Erythroblast (primary cell): Measurements from ENCODE around the gene XRCC4.
"Not testable (repeated sequence)": the region's sequence is repeated elsewhere in the genome, so short reads cannot be mapped to it uniquely, and the experiment has no call there.

Experiments used
- DNase-seq, 2 experiments: peaks; one replicate each; lab custom pipeline; 2025; lab: John Stamatoyannopoulos, UW
- GATA1 ChIP-seq: IDR thresholded peaks from 2 replicates; pipeline ENCODE4 v1.6.1; 2011; ENCODE audit warnings: low read depth, mild to moderate bottlenecking, control low read depth, low read length, moderate library complexity
- POLR2A ChIP-seq: IDR thresholded peaks from 2 replicates; pipeline ENCODE4 v1.6.1; 2011; ENCODE audit warnings: mild to moderate bottlenecking, low read length

XRCC4 gene

DNA sequence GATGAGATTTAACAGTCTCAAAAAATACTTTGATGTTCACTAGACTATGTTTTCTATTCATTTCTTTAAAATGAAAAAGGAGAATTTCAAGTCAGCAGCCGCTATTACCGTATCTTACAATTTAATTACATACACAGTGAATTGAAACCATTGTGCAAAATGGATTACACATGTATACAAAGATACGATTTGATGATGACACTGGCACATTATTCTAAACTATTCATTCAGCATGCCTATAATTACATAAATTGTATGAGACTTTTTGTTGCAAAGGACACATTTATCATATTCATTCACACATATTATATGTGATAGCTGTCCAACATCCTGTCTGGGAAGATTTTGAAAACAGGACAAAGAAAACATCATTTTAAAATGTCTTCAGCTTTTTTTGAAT, 275.9 kb downstream of the XRCC4 start:
- DNase-seq: no peak
- TF ChIP-seq POLR2A: no peak
- no peak for TF ChIP-seq GATA1

DNA sequence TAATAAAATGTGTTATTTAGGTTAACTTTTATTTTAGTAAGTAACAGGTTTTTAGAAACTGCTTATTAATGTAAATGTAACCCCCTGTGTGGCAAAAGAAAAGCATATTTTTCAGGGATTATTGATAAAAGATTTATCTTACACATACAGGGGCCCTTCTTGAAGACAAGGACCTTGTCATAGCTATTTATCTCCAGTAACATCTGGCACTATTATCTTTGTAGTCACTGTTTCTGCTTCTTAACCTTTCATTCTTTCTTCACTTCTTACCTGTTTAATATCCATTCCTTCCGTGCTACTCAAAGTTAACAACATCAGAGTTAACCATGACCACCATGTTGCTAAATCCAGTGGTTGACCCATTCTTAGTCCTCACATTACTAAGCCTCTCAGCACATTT, 276.4 kb downstream of the XRCC4 start:
- TF ChIP-seq GATA1 (no peak), POLR2A (no peak)
- peak; percentile 7 to 61 for DNase-seq

DNA sequence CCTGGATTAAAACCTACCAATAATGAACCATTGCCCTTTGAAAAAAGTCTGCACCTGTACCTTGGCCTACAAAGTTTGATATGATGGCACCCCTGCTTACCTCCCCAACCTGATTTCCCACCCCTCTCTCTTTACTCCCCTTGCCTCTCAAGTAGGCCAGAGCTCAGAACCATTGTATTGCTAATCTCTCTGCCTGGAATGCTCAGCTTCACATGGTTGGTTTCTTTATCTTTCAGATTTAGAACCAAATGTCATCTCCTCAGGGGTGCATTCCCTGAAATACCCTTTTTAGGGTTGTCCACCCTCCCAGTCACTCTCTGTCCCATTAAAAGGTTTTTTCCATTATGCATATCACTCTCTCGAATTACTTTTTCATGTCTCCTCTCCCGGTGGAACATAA, 277.6 kb downstream of the XRCC4 start:
- DNase-seq: no peak
- TF ChIP-seq GATA1: no peak
- TF ChIP-seq POLR2A: no peak

DNA sequence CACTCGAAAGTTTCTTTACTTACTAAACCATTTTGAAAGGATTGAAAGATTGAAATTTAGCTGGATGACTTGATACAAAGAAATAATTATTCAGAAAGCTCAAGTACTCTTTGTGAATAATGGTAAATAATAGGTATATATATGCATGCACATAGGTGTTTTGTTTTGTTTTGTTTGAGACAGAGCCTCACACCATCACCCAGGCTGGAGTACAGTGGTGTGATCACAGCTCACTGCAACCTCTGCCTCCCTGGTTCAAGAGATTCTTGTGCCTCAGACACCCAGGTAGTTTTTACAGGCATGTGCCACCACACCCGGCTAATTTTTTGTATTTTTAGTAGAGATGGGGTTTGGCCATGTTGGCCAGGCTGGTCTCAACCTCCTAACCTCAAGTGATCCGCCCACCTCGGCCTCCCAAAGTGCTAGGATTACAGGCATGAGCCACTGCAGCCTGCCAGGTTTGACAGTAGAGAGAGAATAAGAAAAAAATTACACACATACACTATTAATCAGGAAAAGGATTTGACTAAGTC, 278.2 kb downstream of the XRCC4 start:
- DNase-seq: not testable (repeated sequence)

DNA sequence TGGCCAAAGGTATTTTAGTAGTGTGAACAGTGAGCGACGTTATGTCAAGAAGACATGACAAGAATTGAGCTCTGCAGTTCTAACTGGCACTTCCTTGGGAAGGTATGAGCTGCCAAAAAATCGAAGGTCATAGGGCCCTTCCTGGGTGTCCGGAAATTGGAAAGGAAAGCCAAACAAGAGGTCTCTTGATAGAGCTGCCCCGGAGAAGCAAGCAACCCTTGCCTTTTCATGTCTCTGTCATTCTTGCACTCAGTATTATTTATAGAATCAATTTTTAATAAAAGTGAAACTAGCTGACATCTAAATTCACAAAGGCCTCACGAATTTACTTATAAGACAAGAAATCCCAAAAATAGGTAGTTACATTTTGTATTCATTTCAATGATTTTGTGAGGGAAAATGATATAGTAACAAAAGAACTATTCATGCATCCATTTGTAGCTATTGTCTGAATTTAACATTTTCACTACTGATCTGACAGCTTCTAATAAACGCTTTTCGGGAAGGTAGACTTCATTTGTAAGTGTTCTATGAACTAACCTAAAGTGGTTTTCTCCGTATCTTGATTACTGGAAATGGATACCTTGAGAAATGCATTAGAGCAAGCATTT, 280.4 kb downstream of the XRCC4 start:
- TF ChIP-seq POLR2A (no peak), GATA1 (no peak)

DNA sequence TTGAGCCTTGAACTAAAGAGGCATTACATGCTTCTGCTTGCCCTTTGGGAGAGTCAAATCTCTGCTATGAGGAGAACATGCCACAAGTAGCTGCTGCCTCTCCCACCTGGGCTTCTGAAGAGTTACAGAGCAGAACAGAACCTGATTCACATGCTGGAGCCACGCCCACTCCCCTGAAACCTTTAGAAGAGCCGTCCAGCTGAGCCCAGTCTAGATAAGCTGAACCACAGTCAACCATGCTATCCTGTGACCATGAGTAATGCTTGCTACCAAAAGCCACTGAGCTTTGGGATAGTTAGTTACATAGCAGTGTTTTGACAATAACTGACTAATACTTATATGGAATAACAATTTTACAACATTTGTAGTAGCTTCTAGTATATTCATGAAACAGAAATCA, 283.2 kb downstream of the XRCC4 start:
- no peak for DNase-seq
- TF ChIP-seq POLR2A: no peak
- TF ChIP-seq GATA1: no peak

More for the DNA sequence above, 280.4 kb downstream of the XRCC4 start:
- DNase-seq: no peak

DNA sequence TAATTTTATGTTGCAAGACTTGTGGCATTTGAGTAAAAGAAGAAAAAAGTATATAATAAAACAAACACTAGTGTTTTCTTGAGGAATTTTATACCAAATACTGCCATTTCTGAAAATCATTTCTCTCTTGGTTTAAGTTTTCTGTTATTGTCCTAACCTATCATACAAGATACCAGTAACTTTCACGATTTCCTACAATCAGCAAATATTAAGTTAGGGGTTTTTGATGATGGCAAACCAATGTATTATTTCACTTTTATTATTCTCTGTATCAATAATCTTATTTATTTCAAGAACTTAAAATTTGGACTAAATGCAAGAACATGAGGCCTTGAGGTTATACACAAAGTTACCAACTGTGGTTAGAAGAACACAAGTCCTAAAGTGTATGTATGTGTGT, 285.2 kb downstream of the XRCC4 start:
- no peak for DNase-seq
- TF ChIP-seq GATA1 (no peak), POLR2A (no peak)

DNA sequence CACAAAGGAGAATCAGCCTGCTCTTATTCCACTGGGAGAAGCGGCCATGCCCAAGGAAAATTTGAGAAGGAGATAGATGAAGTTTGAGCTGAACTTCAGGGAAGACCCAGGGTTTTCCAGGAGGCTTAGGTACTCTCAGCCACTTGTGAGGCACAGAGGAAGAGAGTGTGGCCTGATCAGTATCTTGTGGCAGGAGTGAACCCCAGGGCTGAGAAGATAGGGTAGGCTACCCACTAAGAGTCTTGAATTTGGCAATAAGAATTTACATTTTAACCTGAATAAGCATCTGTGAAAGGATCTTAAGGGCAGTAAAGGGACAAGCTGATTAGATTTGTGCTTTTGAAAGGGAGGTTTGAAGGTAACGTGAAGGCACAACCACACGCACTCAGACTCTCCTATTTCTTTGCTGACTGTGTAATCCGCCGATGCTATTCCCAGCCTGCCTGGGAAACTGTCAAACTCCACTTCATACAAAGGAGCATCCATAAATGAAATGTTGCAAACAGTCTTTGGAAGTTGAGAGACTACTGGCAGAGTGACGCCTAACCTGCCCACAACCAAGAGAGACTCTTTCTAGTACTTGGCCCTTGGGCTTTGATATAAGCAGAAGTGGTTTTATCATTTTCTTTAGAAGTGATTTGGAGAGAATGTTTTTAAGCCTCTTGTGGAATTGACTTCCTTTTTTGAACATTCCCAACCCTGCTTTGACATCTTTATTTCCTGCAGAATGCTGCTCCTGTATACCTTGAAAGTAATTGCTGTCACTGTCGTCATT, 286.0 kb downstream of the XRCC4 start:
- DNase-seq: no peak
- TF ChIP-seq GATA1 (no peak), POLR2A (no peak)

DNA sequence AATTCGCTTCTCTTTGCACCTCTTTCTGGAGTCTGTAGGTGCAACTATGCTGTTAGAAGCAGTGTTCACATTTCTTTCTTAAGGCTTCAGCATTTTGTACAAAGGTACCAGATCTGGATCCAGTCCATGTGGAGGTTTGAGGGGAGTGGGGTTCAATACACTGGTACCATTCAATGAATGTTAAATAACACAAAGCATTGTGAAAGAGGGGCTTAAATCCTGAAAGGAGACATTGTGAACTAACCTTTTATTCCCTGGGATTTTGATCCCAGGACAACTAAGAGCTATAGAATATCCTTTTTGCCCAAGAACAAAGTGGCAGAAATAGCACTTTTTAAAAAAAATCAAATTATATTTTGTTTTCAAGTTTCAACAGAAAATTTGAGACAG, 286.5 kb downstream of the XRCC4 start:
- no peak for DNase-seq

DNA sequence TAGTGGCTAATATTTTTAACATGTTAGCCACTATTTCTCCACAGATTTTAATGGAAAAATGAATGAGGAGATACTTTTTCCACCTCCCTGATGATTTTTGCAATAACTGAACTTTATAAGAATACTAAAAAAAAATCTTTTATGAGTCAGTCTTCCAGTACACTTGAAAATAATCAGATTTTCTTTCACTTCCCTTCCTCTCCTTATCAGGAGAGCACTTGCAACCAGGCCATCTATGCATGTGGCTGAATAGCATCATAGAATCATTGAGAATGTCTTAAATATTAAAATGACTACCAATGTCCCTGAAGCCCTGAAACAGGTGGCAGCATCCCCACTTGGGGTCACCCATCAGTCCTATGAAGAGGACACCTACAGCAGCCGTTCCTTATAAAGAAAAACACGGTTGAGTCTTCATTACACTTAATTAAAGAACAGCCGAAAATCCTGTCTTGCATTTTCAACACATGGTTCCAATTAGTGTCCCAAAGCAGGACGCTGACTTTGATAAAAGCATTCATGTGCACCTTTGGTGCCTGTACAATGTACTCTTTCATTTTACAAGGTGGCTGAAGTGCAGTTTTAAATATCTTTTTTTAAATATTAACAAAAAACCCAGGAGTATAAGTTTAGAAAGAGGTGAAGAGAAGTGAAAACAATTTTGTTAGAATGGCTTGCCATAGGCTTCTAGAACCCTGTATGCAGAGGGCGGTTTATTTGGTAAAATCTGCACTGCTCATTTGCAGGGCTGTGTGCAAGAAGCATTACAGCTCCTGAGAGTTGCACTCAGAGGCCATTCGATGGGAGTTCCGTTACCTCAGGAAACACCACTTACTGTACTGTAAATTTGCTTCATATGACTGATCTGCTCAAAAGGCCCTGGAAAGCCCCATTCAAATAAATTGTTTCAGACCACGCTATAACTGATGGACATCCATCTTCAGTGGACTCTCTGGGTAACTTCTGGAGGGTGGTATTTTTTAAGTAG, 287.3 kb downstream of the XRCC4 start:
- no peak for DNase-seq
- TF ChIP-seq GATA1: no peak
- TF ChIP-seq POLR2A: no peak

More for the DNA sequence above, 286.5 kb downstream of the XRCC4 start:
- TF ChIP-seq POLR2A: no peak
- no peak for TF ChIP-seq GATA1

DNA sequence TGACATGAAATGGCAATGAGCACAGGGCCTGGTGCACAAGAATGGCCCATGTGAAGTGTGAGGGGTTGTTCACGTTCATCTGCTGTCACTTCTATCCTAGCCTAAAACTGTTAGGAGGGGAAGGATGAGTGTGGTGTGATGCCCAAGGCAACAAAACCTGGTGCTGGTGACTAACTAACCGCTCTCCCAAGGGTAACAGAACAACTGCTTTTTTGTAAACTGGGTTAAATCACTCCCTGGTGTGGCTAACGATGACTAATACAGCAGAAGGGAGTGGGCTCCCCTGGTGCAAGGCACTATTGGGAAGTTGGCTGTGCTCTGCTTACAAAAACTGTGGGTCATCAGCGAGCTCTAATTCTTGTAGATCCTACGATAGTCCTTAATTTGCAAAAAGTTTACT, 291.0 kb downstream of the XRCC4 start:
- TF ChIP-seq POLR2A: no peak
- TF ChIP-seq GATA1: no peak
- no peak for DNase-seq

DNA sequence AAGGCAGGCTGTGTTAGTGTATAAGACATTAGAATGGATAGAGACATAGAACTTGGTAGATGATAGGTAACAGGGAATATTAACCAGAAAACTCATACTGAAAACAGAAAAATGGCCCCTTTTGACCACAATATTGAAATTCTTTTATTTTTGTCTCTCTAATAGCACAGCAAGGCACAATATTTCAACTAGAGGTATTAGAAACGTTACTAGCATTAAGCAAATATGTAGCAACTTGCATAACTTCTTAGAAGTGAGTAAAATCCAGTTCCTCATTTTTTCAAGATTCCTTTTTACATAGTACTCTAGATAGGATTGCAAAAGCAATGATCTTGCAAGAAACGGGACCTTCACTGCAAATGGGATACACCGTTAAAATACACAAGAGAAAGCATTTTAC, 291.5 kb downstream of the XRCC4 start:
- no peak for TF ChIP-seq POLR2A
- TF ChIP-seq GATA1: no peak
- no peak for DNase-seq

DNA sequence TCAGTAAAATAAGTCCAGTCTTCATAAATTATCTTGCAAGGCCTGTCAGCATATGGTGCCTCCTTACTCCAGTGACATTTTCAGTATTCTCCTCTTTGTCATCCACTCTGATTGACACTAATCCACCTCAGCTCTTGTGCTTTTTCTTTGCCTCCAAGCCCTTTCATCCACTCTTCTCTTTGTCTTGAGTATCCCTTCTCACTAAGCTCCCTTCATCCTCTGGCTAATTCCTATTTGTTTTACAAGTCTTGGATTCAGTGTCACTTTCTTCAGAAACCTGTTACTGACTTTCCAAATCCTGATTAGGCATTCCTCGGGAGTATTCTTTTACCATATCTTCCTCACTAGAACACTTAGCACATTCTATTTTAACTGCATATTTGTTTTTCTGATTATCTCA, 293.6 kb downstream of the XRCC4 start:
- no peak for DNase-seq
- TF ChIP-seq POLR2A (no peak), GATA1 (no peak)

DNA sequence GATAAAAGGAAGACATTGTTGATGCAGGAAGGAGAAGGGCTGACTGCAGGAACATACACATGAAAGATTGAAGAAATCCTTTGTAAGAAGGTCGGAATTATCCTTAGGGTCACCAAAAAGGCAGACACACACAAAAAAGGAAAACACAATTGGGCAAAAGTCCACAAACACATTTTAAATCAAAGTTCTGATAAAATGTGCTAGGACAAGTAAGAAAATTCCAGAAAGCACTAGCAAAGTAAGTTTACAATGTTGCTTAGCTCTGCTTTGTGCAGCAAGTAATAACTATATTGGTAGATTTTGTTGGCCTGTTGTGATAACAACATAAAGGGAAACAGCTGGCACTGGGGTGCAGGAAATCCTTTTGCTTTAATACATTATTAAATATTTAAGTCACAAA, 294.4 kb downstream of the XRCC4 start:
- TF ChIP-seq POLR2A (no peak), GATA1 (no peak)
- no peak for DNase-seq

DNA sequence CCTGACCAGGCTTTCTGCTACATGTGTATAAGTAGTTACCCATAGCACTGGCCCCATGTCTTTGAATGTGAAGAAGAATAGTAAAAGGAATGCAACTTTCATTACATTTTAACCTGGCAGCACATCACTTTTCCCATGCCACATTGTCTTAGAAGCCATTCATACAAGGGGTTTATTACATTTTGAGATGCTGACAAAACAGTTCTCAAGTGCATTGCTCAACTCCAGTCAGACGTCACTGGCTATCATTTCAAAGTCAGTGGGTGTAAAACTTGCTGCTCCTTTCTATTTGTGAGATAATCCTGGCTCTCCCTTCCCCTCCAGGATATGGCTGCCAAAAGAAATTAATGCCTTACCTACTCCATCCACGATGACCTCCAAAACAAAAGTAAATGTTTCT, 297.2 kb downstream of the XRCC4 start:
- TF ChIP-seq POLR2A: no peak
- TF ChIP-seq GATA1: no peak
- no peak for DNase-seq
